GM18507 (cell line): ENCODE results near the gene AACS.
"Not testable (repeated sequence)": the region's sequence is repeated elsewhere in the genome, so short reads cannot be mapped to it uniquely, and the experiment has no call there.

Experiments
- DNase-seq: peaks from one replicate; pipeline ENCODE4 v3.0.0; 2011; ENCODE audit warnings: low read depth; ENCODE audit not compliant: insufficient read length; ENCODE audit errors: extremely low spot score
- FAIRE-seq: peaks from 2 replicates; lab custom pipeline; 2011; peaks lifted over from hg19 to GRCh38; lab: Jason Lieb, UNC

Gene AACS

GRCh38 chr12:125083072-125083471 lies 17.8 kb downstream of the AACS start:
- FAIRE-seq: no peak
- no peak for DNase-seq

GRCh38 chr12:125088199-125088598 lies 23.0 kb downstream of the AACS start:
- FAIRE-seq, DNase-seq: not testable (repeated sequence)

- FAIRE-seq: no peak
- DNase-seq: no peak
Measured at GRCh38 chr12:125089083-125089482, 23.8 kb downstream of the AACS start.

DNA sequence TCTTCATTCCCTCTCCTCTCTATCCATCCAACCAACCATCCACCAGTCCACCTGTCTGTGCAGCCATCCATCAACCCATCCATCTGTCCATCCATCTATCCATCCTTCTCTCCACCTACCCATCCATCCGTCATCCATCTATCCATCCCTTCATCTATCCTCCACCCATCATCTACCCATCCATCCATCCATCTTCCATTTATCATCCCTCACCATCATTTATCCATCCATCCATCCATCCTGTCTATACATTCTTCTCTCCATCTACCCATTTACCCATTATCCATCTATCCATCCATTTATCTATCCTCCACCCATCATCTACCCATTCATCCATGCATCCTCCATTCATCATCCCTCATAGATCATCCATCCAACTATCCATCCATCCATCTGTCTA lies 24.4 kb downstream of the AACS start:
- FAIRE-seq: no peak

GRCh38 chr12:125090437-125090836 lies 25.2 kb downstream of the AACS start:
- FAIRE-seq (no peak), DNase-seq (no peak)

More for the DNA sequence above, 24.4 kb downstream of the AACS start:
- DNase-seq: no peak

GRCh38 chr12:125091401-125091800 lies 26.2 kb downstream of the AACS start:
- FAIRE-seq: no peak
- DNase-seq: no peak

DNA sequence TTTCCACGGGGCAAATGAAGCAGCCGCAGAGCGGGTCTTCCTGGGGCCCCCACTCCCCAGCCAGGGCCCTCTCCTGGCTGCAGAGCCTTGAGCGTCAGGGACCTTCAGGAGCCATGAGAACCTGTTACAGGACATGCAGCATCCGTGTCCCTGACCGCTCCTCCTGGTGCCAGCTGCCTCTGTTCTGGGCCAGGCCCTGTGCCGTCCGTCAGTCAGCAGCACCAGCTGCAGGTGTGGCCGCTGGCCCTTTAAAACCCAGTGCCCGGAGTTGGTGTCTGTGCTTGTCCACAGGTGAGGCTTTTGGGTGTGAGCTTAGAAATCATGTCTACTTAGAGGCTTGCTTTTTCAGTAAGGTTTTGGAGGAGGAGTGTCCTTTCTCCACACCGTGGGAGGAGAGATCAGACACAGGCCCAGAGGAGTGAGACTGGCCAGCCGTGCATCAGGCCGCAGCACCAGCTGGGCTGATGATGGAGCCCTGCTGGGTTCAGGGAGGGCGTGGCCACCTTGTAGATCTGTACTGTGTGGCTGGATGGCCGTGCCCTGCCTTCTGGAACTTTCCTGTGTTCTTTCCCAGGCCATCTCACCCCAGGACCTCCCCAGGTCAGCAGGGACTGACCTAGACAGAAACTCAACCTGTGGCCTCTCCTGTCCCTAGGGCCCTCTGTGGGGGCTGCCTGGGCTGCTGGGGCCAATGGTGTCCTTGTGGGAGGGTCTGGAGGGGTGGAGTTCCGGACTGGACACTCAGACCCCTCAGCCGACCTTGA lies 27.1 kb downstream of the AACS start:
- no peak for FAIRE-seq
- DNase-seq: no peak

DNA sequence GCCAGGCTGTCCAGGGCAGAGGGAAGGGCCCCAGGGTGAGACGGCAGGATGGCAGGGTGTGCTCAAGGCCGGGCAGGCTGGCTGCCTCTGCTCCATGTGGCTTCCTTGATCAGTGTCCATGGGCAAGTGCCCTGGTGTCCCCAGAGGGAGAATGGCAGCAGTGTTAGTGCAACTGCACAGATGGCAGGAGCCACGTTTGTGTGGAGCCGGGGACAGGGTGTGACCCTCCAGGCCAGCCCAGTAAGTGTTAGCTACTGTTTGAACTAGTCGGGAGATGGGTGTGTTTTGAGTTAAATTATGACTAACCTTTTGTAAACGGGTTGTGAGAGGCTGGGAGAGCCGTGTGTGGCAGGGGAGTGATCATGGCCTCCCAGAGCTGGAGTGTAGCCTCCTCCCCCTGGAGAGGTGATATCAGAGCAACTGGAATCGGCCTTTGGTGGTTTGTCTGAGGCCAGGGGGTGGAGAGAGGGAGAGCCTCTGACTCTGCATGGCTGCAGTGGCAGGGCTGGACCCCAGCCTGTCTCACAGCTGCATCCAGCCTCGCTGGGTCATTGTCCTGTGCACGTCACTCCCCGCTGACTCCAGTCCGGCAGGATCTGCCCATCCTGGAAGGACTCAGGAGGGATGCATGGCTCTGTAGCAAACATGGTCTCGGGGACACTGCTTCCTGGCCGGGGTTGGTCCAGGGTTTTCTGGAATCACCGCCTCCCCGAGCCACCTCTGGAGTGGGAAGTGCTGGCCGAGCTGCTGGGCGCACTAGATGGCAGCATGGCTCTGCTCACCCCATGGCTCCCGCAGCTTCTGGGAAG lies 27.8 kb downstream of the AACS start:
- FAIRE-seq (no peak), DNase-seq (no peak)

DNA sequence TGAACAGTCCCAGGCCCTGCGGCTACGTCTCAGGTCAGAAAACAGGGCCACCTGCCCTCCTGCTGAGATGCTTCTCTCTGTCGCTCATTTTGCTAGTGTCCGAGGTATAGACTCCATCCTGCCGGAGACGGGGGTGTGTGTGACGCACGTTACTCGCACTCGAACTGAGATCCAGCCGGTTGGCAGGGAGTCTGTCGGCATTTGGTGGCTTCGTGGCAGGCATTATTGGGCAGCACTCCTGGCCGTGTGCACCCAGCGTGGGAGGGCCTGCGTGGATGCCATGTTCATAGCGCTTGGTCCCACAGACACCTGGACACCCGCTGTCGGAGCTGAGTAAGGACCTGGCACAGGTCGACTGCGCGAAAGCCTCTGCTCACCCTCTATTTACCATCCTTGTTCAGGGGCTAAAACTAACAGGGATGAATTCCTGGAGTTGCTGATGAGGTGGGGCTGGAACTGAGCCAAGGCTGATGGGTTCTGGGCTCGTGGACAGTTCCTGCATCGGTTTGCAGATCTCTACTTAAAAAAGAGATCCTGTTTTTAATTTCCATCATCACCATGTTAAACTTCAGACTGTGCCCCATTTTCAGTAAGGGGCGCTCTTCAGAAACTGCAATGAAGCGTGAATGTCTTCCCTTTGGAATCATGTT lies 28.6 kb downstream of the AACS start:
- DNase-seq: no peak
- FAIRE-seq: no peak

GRCh38 chr12:125096894-125097293 lies 31.7 kb downstream of the AACS start:
- no peak for DNase-seq
- FAIRE-seq: no peak

GRCh38 chr12:125097427-125097826 lies 32.2 kb downstream of the AACS start:
- FAIRE-seq: no peak
- DNase-seq: no peak

GRCh38 chr12:125098676-125099408 lies 33.6 kb downstream of the AACS start:
- FAIRE-seq: no peak

GRCh38 chr12:125099409-125099782 lies 34.2 kb downstream of the AACS start:
- no peak for DNase-seq
- FAIRE-seq: no peak

More at GRCh38 chr12:125098676-125099408, 33.6 kb downstream of the AACS start:
- DNase-seq: no peak

- DNase-seq: no peak
- no peak for FAIRE-seq
Measured at GRCh38 chr12:125100551-125101434, 35.6 kb downstream of the AACS start.

DNA sequence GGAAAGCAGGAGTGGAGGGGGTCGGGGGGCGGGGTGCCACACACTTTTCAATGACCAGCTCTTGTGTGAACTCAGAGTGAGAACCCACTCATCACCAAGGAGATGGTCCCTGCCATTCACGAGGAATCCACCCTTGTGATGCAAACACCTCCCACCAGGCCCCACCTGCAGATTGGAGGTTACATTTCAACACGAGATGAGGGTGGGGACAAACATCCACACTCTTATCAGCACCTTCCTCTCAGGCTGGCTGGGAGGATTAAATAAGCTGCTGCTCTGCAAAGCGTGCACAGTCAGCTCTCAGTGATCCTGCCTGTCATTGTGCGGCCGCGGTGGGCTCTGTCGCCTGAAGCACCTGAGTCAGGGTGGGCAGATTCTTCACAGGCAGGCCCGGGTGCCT lies 39.7 kb downstream of the AACS start:
- FAIRE-seq (no peak), DNase-seq (no peak)

DNA sequence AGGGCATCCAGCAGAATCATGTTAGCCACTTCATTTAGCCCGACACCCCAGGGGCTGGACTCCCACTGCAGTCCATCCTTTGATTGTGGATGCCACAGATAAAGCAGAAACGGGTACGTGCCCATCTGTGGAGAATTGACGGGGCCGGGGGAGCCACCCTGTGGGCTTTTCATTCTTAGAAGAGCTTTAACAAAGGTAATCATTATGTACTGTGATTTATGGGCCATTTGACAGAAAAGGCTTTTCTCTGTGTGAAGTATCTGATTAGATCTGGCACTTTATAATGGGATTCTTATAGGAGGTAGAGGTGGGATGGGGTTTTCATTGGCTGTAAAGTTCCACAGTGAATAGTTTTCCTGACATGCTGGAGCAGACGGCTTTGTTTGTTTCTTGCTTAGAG lies 40.4 kb downstream of the AACS start:
- DNase-seq (no peak), FAIRE-seq (no peak)

DNA sequence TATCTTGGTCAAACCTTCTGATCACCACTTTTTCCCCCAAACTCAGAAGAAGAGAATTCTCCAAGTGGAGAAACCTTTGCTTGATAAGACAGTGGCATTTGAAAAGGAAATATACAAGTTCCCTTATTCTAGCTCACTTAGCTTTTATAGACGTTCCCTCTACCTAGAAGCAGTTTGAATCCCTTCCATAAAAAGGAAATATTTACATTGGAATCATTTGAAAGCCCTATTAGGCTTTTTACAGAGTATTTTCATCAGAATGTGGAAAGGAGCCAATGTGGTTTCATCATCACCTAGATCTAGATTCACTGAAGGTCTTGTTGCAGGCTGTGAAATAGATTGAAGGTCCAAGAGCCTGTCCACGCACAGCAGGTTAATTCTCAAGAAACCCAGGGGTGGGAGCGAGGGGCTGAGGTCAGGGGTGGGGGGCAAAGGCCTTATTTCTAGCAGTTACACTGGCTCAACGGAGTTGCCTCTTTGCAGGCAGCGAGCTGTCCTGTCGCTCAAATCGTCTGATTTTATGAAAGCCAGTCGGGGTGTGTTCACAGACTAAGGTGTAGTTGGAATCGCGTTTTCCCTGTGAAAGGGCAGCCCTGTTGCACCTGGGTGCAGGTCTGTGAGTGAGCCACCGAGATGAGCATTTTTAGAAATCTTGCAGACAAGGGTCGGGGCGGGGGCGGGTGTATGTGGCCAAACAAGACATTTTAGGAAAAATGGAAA lies 45.6 kb downstream of the AACS start:
- no peak for DNase-seq
- FAIRE-seq: no peak

- FAIRE-seq: no peak
Measured at GRCh38 chr12:125111403-125111802, 46.2 kb downstream of the AACS start.

More at GRCh38 chr12:125111403-125111802, 46.2 kb downstream of the AACS start:
- no peak for DNase-seq
